Activated CD8-positive, alpha-beta memory T cell treated with anti-CD3 and anti-CD28 coated beads for 36 hours (primary cell): ENCODE measurements around the gene ANO1. TPM values are rescaled to one million over a fixed set of nuclear protein-coding genes. Genes with fewer than 3 reads are reported as not detected.

Experiments
- total RNA-seq, 2 experiments: library from RNA; stranded (reverse); gene quantifications; one replicate each; pipeline ENCODE4 v1.2.3, GENCODE V29; 2021

ANO1 gene
- total RNA-seq, 2 experiments from 2014 or later: not detected

Other genes with a start within 250 kb of the ANO1 start
- 10 to 100 TPM; 37.7 to 38.8 TPM for gene FADD, start 125.0 kb downstream of the ANO1 start, total RNA-seq
- gene PPFIA1, start 192.4 kb downstream of the ANO1 start, total RNA-seq: 10 to 100 TPM; 41.8 to 44.7 TPM